GM19395 (cell line): Measurements from ENCODE around the gene CALM3.
A peak's percentile ranks its signal among the peaks of the same experiment; 100 is the strongest.
"Not testable (repeated sequence)": the region's sequence is repeated elsewhere in the genome, so short reads cannot be mapped to it uniquely, and the experiment has no call there.

Experiments used
- ATAC-seq: cut with Tn5 transposase; IDR thresholded peaks from one replicate; pipeline ENCODE4 v1.9.1; 2021; ENCODE audit warnings: mild to moderate bottlenecking, moderate library complexity; ENCODE audit not compliant: unreplicated experiment

The CALM3 gene

DNA sequence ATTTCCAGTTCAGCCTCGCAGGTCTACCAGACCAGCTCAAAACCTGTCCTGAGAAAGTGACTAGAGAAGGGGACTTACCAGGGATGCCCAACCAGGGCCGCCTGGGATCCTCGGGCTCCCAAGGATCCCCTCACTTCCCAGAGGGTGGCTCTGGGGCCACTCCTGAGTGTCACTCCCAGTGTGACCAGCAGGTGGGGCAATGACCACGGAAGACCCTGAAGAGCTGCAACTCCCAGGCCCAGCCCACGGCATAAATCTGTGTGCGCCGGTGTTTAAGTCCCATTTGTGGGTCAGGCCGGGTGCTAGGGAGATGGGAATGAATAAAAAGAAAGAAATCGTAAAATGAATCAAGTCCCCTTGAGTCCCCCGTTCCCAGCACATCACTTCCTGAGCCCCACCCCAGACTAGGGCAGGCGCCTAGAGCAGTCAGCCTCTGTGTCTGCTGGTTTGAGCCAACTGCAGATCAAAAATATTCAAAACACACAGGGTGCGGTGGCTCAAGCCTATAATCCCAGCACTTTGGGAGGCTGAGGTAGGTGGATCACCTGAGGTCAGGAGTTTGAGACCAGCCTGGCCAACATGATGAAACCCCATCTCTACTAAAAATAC is 13.1 kb downstream of the CALM3 start:
- ATAC-seq, result no peak

DNA sequence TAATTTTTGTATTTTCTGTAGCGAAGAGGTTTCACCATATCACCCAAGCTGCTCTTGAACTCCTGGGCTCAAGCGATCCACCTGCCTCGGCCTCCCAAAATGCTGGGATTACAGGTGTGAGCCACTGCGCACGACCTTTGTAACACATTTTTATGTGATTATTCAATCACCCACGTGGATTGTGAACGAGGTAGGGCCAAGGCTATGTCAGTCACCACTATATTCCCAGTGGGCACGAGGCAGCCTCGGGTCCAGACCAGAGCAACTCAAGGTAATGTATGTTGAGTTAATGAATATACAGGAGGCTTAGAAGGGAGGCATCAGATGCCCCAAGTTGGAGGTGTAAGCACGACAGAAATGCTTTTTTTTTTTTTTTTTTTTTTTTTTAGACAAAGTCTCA is 14.8 kb downstream of the CALM3 start:
- no peak for ATAC-seq

DNA sequence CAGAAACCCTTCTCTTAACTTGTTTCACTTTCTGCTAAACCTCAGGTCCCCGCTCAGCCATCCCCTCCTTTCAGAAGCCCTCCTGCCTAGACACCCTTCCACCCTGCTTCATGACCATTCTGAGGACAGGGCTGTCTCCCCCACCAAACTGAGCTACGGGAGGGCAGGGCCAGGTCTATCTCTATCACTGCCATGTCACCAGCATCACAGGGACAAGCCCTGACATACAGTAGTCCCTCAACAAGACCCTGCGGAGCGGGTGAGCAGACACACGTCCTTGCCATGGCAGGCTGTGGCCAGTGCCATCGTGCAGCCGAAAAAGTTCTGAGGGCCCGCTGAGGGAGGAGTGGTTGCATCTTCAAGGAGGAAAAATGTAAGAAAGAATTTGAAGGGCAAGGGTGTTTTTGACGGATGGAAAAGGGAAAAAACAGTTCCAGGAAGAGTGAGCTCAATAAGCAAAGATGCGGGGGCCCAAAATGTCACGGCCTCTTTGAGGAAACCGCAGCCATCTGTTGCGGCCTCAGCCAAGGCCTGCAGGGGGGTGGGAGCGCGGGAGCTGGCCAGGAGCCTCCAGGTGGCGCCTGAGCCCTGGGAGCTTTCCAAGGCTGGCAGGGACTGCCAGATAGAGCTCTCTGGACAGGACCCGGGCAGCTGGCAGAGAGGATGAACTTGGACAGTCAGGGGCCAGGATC is 15.6 kb downstream of the CALM3 start:
- ATAC-seq, result no peak

DNA sequence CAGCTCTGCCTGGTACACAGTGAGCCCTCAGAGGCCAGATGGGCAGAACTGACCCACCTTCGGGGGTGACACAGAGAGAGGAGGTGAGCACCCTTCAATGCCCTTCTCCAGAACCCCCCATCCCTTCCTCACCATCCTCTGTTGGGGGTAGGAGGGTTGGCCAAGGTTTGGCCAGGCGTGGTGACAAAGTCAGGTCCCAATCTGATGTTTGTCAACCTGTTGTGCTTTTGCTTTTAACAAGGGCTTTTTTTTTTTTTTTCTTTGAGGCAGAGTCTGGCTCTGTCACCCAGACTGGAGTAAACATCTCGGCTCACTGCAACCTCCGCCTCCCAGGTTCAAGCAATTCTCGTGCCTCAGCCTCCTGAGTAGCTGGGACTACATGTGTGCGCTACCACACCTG is 16.5 kb downstream of the CALM3 start:
- no peak for ATAC-seq

DNA sequence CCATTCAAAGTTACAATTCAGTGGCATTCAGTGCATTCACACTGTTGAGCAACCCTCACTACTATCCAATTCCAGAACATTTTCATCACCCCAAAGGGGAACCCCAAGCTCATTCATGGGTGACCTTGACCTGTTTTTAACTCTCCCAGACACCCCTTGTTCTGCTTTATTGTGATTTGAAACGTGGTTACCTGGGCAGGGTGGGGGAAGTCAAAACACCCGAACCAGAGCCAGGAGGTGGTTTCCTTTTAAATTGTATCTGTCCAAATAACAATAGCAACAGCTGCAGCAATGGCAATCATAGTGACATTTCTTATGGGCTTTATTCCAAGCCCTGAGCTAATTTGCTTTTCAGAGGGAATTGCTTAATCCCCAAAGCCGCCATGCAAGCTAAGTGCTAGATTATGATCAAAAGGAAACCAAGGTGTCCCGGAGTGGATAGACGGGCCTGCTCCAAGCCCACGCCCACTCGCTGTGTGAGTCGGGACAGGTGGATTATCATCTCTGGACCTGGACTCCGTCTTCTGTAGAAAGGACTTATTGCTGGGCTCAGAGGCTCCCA is 17.6 kb downstream of the CALM3 start:
- no peak for ATAC-seq

DNA sequence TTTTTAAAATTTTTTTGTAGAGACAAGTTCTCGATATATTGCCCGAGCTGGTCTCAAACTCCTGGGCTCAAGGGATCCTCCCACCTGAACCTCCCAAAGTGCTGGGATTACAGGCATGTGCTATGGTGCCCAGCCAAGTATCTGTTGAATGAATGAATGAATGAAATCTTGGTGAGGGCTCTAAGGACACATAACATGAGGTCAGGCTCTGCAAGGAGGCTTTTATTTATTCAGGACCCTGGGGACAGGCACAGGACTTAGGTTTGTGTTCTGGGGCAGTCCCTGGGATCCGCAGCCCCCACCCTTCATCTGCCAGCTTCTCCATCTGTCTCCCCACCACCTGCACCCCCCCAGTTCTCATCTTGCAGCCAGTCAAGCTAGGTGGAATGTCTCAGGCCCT is 19.1 kb downstream of the CALM3 start:
- ATAC-seq, result no peak

DNA sequence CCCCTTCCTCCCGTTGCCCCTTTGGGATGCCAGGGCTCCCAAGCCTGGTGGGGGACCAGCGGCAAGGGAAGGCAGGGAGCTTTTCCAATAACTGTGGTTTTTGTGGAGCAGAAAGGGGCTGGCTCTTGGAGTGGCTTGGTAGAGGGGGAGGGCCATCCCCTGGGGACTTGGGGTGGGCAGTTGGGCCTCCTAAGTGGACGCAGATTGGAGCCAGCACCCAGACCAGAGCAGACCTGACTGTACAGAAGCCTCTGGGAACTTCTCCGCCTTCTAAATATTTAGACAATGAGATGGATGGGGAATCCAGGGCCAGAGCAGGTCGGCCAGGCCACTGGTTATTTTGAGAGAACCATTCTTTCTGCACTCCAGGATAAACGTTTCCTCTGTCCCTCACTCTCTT is 19.6 kb downstream of the CALM3 start:
- ATAC-seq, result no peak

DNA sequence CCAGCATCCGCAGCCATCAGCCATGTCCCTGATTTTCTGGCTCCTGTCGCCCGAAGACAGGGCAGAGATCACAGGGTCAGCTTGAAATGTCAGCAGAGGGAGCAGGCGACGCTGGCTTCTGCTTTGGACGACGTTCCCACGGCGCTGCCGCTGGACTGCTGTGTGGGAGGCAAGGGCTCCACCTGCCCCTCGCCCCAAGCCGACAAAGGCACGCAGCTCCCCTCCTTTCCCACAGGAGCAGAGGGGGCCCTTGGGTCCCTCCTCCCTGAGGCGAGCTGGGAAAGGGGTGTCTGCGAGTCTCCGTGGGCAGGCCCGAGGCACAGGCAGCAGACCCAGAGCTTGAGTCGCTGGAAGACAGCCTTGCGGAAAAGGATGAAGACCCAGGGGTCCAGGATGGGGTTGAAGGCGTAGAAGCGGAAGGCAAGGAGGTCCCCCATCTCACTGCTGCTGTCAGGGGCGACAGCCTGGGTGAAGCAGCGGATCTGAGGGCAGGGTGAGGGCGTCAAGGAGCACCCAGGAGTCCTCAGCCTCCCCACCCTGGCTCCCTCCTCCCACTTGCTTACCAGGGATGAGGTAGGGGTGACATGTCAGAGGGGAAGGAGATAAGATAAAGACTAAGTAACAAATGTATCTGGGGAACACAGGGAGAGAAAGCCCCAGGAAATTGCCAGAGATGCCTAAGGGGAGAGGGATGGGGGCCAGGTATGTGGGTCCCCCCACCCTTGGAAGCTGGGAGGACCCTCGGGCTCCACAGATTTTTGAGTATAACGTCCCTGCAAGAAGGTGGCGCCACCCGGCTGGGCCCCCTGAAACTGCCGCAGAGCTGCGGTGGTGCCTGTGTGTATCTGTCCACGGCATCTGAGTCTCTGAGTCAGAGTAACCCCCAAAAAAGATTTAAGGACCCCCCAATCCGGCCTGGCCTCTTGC is 20.3 kb downstream of the CALM3 start:
- ATAC-seq, result no peak

DNA sequence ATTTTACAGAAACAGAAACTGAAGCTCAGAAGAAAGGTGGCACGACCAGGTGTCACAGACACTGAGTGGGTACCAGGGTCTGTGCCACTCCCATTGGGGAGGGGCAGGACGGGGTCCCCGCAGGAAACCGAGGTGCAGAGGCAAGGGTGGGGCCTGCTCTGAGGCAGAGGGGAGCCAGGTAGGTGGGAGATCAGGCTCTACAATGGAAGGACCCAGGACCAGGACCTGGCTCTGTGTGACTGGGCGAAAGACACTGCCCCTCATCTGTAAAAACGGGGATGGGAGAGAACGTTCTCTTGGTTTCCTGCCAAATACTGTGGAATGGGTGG is 21.0 kb downstream of the CALM3 start:
- no peak for ATAC-seq

DNA sequence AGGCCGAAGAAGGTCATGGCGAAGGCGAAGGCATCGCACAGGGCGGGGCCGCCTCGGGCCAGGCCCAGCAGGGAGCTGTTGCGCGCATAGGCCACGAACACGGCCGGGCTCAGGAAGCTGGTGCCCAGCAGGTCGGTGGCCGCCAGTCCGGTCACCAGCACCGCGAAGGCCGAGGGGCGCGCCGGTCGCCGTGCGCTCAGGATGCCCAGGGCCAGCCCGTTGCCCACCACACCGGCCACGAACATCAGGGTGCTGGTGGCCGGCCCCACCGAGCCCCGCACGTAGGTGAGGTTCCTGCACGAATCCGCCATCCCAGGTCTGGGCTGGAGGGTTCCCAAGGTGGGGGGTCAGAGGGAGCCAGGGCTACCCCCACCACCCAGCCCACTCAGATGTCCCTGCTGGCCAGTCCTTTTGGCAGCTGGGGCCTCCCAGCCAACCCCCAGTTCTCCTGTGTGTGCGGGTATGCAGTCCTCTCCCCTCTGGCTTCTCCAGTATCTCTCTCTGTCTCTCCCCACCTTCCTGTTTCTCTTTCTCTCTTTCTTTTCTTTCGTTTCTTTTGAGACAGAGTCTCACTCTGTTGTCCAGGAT is 22.9 kb downstream of the CALM3 start:
- no peak for ATAC-seq

DNA sequence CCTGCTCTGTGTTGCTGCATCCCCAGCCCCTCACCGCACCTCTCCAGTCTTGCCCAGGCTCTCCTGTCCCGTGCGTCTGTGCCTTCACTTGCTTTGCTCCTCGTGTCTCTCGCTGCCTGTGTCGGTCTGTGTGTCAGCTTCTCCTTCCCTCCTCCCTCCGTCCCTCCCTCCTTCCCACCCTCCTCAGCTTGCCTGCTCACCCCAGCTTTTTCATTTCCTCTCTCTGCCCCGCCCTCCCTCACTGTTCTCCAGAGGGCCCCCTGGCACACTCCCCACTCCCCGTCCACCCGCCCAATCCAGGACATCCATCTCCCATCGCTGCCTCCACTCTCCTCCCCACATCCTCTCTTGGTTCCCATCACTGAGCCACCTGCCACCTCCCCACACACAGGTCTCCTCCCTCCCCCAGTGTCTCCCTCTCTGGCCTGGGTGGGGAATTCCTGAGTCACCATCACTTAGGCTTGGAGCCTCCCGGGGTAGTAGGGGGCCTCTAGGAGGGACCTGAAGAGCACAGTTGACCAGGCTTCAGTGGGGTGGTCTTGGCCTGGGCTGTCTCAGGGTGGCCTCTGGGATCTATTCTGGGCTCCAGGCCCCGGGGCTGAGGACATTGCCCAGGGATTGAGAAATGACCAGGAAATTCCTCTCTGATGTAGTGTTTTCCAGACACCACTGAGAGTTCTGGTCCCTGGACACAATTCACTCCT is 24.0 kb downstream of the CALM3 start, which contains the start of gene PTGIR:
Gene PTGIR (minus strand): TSS at position 132 of the 704 bp plus-strand sequence. CDS start 864 bp downstream, outside the sequence.
- ATAC-seq, result no peak

DNA sequence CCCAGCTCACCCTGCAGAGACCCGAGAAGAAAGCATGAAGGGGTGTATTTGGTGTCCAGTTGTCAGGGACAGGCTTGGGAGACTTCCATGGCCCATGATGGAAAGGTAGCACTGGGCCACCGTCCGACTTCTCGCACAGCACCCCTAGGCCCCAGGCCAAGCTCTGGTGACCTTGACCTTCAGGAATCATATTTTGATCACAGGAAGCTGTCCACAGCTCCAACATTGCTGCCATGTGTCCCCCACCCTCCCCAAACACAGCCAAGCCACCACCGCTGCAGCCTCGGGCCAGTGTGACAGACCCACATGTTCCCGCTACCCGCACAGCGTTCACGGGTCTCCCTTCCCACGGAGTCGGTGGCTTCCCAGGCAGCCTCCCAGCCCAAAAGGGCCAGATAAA is 24.6 kb downstream of the CALM3 start:
- no peak for ATAC-seq

DNA sequence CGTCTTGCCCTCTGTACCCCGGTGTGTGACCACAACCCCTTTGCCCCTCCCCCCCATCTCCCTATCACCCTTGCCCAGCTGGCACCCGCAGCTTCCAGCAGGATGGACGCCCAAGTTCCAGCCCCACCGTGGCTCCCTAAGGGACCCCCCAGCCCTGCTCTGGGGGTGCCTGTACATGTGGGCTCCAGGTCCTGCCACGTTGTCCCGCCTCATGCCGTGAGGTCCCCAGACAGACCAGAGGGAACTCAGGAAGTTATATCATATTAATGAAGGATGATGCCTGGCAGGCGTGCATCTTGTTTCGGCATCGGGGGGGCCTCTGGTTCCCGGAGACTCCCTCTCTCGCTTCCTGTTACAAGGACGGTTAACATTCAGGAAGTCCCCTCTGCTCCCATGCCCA is 25.3 kb downstream of the CALM3 start:
- ATAC-seq, result no peak

DNA sequence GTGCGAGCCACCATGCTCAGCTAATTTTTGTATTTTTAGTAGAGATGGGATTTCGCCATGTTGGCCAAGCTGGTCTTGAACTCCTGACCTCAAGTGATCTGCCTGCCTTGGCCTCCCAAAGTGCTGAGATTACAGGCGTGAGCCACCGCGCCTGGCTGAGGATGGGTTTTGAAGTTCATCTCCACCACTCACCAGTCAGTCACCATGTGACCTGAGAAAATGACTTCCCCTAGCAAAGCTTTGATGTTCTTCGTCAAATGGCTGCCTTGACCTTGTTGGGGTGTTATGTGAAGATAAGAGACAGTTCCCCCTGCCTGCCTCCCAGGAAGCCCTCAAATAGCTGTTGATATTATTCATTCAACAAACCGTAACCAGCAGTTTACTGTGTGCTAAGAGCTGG is 27.8 kb downstream of the CALM3 start:
- ATAC-seq, result not testable (repeated sequence)

DNA sequence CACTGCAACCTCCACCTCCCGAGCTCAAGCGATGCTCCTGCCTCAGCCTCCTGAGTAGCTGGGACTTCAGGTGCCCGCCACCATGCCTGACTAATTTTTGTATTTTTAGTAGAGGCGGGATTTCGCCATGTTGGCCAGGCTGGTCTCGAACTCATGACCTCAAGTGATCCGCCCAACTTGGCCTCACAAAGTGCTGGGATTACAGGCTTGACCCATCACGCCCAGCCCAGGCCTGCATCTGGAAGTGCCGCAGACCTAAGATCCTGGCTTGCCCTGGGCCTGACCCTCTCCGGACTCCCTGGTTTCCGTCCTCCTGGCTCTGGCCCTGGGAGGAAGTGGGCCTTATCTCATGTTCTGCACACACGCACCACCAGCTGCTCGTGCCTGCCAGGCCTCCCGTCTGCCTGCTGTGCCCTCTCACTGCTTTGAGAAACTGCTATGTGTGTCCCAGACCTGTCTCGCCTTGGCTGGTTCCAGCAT is 28.5 kb downstream of the CALM3 start:
- ATAC-seq, result no peak

DNA sequence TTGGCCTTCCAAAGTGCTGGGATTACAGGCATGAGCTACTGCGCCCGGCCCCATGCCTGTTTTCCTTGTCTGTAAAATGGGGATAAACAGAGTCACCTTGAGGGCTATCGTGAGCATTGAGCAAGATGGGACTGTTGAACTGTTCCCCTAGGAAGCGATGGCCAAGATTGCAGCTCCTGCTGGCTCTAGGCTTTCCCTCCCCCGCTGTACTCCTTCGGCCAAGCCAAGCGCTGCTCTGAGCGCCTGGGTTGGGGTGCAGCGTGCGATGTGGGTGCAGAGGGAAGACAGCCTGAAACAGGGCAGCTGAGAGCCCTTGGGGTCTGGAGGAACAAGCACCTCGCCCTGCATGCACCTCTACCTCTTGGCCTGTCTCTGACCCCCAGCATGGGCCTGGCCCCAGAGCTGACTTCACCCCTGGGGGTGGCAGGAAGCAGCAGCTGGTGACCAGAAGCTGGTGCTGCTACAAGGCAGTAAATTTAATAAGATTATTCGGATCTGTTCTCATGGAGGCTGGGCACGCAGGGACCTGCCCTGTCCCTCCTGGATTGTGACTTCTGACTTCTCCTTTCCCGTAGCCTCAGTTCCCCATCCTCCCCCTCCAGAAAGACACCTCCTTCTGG is 29.6 kb downstream of the CALM3 start:
- no peak for ATAC-seq

DNA sequence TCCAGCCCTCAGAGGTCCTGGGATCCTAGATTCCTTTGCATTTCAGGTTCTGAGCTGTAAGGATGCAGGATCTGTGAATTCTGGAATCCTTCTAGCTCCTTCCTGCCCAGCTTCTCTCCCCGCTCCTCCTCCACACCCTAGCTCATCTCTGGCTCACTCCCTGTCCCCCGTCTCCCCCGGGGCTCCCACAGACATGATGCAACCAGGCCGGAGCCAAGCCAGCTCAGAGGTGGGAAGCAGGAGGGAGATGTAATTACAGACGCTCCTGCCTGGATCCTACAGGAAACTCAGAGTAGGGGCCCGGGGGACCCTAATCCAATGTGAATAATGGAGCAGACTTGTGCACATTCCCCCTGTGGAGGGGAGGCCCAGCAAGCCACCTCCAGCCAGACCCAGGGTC is 30.4 kb downstream of the CALM3 start:
- ATAC-seq, result no peak

DNA sequence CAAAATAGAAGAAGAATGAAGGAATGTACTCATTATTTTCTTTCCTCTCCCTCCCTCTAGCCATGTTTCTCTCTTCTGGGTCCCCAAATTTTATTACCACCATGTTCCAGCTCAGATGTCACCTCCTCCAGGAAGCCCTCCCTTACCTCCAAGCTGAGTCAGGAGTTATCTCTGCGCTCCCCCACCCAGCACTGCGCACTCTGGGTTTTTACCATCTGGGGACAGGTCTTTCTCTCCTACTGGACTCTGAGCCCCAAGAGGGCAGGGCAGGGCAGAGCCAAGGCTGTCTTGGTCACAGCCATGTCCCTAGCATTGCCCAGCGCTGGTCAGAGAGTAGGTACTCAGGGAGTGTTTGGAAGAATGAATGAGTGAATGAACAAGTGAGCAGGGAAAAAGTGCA is 32.0 kb downstream of the CALM3 start:
- no peak for ATAC-seq

DNA sequence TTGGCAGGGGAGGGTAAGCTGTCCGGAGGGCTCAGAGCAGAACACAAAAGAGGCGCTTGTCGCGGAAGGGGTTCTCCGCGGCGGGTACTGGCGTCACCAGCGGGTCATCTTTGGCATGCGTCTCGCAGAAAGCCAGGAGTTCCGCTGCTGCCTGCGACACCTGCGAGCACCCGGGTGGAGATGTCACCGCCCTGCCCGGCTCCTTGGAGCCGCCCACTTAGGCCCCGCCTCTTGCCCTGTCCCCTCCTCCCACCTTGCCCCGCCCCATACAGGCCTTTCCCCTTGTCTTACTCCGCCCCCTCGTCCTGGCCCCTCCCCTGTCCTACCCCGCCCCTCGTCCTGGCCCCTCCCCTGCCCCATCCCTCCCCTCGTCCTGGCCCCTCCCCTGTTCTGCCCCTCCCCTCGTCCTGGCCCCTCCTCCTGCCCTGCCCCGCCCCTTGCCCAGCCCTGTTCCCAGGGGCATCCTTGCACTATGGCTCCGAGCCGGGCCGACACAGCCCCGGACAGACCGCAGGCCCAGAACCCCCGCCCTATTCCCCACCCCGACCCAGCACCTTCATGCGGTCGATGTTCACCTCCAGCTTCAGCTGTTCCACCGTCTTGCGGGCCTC is 33.0 kb downstream of the CALM3 start:
- ATAC-seq, result peak; percentile 59
